ENCODE results near the gene GRID1.
A peak's percentile ranks its signal among the peaks of the same experiment; 100 is the strongest.

Gene GRID1

DNA sequence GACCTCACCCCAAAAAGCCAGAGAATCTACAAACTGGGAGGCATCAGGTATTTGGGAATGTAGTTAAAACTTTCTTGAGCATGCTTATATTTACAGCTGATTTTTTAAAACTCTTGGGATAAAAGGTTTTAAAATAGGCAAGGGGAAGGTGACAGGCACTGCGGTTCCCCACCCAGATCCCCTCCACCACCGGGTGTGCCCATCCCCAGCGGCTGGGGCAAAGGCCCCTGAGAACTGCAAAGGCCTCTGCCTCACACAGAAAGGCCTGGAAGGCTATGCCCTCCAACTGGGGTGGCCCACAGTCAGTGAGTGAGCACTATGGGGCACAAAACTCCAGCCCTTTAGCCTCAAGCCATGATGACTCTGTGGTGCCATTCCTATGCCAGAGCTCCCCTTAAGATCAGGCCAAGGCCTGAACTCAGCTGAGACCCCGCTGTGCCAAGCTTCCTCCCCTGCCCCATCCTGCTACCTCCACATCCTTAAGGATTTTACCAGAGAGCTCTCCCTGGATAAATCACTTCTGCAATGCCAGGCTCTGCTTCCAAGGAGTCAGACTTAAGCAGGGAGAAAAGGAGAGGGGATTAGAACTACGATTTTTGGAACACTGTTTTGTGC is 299.1 kb downstream of the GRID1 start:
- DNase-seq, result no peak

DNA sequence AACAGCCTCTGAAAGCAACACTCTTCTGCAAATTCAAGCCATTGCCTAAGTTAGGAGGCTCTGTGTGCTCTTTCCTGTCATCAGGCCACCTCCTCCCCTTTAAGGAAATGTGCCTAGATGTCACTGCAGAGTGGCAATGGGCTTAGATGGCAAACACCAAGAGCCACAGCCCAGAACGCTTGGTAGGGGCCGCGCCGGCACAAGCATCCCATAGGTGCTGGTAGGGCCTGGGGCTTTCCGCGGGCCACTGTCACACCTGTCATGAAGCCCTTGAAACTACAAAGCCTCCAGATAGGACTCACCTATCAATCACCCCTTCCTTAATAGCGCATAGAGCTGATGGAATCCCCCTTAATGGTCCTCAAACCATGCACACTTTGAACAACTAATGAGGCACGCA is 299.9 kb downstream of the GRID1 start:
- no peak for DNase-seq

DNA sequence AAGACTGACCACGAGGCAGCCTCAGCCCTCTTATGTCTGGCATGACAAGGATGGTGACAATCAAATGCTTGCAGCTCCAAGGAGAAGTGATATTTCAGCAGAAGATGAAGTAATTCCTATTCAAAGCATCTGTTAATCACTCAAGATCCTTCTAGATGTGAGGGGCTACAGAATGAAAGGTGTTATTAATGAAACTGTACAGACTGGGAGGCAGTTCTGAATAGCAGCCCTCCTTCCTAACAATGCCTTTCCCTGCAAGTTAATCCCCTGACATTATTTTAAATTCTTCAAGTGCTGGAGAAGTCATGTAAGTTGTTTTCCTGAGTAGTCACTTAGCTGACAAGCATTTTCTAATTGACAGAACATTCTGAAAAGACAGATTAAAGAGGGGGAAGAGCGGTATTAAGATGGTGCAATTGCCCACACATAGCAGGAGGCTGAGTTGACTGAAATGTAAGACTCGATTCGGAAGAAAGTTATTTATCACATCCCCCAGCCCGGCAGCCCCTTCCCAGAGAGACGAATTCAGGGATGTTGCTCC is 300.8 kb downstream of the GRID1 start:
- DNase-seq, result no peak

DNA sequence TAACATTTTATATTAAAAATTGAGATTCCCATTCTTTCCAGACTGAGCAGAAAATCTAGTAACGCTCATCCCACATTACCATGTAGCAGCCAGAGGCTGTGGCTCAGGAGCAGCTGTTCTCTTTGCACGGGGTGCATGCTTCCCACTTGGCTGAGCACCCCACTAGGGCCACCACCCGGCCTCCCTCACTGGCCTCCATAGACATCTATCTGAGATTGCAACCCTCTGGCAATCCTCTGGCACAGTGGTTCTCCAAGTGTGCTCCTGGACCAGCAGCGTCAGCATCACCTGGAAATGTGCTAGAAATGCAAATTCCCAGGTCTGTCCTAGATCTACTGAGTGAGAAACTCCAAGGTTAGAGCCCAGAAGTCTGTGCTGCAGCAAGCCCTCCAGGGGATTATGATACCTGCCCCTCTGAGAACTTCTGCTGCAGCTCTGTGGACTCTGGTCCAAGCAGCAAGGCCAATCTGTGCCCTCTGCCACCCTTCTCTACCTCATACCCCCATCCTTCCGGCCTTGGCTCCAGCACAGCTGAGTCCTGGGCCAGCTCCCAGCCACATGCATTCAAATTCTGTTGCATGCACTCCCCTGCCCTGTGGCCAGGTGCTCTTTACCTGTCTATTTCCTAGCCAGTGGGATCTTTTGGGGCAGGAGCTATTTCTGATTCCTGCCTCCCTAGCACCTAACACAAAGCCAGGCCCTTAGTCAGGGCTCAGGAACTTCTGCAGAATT is 301.5 kb downstream of the GRID1 start:
- DNase-seq, result no peak

DNA sequence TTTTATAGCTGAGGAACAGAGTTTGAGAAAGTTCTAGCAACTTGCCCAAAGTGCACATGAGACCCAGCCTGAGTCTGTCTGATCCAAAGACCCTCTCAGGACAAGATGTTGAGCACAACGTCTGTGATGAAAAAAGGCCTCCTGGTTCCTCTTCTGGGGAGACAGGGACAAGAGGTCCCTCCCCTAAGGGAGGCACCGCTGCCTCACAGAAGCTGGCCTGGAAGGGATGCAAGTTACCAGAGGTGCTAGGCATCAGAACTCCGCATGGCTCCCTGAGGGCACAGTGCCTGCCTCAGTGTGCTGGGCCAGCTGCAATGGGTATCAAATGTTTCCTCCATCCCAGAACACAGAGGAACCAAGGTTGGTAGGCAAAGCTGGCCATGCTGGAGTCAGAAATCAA is 302.4 kb downstream of the GRID1 start:
- DNase-seq, result no peak

DNA sequence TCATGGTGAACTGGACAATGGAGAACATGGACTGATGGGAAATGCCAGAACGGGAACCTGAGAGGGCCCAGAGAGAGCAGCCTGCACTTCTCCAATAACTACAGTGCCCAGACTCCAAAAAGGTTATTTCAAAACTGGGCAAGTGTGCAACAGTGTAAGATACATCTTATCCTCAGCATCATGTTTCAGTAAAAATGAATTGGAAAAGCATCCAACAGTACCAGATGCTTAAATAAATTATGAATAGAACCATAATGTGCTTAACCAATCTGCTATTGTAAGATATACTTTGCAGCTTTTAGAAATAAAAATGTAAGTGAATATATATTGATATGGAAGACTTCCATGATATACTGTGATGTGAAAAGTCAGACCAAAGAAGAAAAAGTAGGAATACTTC is 303.3 kb downstream of the GRID1 start:
- no peak for DNase-seq

DNA sequence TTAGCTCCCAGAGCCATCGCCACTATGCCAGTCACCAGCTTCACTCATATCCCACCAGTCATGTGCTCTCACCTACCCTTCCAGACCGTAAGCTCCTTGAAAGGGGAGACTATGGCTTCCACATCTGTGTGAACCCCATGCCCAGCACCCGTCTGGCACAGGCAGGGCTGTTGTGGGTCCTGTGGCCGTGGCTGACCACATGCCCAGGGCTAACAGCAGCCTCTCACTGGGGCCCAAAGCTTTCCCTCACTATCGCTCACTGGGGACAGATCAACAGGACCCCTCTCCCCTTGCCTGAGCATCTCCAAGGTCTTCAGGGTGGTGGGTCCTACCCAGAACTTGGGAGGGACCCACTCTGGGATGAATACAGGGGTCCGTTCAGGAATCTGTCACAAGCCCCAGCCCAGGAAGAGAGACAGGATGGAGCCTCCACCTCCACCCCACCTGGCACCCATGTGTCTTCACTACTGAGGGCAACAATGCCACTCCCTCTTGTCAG is 303.9 kb downstream of the GRID1 start:
- DNase-seq, result no peak

DNA sequence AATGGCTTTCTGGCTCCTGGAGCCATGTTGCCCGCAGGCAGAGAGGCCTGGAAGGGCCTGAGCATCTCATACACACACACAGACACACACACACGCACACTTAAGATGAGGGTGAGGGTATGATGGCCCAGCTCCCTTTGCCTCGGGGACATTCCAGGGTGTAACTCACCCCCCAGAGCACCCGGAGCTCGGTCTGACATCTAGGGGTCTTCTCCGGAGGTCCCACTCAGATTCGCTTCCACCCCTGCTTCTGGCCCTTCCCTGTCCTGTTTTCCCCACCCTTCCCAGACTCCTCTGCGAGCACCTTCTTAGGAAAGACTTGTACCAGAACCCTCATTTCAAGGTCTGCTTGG is 304.4 kb downstream of the GRID1 start:
- no peak for DNase-seq

DNA sequence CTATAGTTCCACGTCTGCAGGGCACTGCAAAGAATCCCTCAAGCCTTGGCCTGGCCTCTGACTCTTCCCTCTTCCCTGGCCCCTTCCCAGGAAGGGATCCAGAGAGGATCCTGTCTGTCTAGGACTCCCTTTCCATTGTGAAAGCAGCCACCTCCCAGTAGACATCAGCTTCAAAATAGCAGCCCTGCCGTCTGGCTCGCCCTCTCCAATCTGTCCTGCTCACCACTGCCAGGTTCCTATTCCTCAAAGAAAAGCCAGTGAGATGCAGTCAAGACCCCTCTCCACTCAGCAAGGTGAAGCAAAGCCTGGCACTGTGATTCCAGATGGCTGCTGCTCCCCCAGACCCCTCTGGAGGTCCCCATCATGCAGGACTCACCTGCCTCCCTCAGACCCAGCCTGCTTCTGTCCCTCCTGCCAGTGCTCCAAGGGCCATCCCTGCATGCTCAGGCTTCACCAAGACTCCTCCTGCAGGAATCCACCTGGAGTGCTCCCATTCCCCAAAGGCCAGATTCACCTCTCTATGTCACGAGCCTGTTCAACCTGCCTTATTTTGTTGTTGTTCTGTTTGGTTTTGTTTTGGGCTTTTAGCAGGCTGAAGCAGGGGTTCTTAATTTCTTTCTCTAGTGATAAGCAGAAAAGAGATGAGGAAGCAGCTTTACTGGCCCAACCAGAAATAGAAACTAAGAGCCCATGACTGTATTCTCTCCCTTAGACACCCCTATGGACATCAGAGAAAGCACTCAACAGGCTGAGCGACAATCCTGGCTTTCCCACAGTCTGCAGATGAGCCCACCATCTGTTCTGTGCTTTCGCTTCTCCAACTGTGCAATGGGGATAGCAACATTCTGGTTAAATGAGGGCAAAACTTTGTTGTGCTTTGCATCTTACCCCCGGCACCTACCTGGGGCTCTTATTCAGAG is 305.1 kb downstream of the GRID1 start:
- DNase-seq, result no peak

DNA sequence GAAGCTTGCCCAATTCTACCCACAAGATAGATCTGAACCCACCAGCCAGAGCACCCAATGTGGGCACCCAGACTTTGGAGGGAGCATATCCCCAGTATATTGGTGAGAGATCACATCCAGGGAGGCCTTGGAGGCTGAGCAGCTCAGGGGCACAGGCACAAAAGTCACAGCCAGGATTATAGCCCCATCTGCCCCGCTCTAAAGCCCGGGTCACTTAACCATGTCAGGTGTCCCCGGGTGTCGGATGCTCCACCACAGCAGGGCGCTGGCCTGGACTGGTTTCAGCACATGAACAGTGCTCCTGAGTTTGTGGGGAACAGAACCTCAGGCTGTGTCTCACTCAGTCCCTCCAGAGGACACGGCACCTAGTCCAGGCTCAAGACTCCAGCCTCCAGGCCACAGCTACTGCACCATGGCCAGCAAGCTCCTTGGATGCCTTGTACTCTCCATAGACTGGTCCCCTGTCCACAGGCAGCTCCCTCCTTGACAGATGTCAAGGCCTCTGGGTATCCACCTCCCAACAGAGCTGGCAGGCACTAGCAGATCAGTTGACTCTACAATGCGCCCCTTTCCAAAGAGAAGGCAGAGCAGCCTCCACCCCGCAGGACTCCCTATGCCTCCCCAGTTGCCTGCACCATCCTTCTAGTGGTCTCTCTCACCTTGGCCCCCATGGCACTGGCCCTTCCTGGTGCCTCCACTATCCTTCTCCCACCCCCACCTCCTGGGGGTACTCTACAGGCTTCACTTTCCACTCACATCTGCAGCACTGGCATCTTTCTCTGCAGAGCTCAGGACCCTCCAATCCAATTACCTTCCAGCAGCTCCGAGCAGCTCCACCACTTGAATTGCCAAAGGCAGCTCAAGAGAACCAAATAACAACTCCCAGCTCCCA is 306.0 kb downstream of the GRID1 start:
- DNase-seq, result no peak

DNA sequence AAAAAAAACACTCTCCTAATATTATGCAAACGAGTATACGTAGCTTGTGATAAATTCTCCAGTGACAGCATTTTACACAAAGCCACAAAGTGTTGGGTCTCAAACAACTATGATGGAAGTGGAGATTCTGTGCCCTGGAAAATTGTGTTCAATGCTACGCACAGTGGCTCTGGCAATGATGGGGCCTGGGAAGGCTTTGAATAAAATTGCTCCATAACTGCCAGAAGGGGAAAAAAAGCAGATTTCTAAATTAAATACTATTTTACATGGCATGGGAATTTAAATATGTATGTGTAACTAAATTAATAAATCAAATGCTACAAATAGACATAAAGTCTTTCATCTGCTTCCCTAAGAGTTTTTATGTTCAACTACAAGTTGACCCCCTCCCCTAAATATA is 306.7 kb downstream of the GRID1 start:
- DNase-seq, result no peak

DNA sequence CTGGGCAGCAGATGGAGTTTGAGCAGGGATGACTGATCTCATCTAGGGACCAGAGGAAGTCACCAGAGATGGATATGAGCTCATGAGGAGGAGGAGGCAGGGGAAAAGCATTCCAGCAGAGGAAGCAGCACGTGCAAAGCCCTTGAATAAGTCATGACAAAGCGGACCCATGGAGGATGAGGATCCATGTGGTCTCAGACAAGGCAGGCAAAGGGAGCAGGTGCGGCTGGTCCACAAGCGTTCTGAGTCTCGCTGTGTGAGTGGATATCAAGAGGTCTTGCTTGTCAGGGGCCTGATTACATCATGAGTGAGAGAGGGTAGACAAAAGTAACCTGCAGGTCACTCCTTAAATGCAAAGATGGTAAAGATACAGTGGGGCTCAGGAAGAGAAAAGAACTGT is 307.6 kb downstream of the GRID1 start:
- DNase-seq, result no peak

DNA sequence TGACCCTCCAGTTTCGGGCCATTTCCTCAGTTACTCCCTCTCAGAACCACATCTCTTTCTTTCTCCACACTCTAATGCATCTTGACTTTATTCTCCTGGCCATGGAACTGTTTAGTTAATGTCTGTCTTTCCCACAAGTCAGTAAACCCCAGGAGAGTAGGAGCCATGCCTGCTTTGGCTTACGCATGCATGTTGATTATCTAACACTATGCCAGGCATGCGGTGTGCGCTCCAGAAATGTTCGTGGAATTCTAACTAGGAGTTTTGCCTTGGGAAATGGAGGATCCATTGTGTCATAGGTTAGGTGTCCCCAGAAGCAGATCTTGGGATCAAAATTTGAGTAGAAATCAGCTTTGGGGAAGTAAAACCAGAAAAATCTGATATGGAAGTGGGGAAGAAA is 308.9 kb downstream of the GRID1 start:
- DNase-seq, result no peak

DNA sequence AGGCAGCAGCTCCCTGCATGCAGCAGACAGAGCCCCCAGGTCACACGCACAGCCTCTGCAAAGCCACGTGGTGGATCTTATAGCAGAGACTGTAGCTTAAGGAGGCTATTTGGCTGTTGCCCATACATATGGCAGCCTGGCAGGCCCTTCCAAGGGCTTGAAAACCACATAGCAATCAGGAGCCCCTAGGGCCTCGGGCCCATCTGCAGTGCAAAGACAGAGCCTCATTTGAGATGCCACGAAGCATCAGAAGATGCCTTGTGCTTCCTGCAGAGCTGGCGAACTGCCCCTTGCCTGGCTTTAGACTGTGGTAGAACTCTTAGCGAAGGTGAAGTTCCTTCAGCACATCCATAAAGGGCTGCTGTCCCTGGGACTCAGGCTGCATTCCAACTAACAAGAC is 309.9 kb downstream of the GRID1 start:
- DNase-seq, result no peak

DNA sequence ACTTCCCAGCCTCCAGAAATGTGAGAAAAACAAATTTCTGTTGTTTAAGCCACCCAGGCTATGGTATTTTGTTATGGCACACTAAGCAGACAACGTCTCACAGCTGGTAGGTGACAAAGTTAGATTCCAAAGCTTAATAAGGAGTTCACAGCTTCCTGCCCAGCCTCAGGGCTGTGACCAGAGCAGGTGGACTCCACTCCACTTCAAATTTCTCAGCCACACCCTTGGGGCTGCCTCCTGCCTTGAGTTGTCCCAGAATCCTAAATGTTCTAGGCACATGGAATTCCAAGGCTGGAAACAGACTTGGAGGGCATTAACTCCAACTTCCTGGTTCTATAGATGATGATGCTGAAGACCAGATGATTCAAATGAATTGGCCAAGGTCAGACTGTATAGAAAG is 310.7 kb downstream of the GRID1 start:
- no peak for DNase-seq

DNA sequence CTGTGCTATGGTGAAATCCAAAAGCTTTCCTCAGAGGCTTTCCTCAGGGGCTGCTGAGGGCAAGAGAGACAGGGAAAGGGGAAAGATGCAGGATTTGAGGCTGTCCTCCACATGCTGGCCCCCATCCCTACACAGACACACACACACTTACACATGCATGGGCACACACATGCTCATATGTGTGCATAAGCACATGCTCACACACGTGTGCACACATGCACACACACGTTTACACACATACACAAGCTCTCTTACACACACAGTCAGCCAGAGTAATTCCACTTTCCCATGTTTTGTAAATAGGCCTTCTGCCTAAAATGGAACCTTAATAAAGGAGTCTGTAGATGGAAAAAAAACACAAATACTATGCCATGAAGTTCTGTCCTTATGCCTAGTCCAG is 312.9 kb downstream of the GRID1 start:
- no peak for DNase-seq

DNA sequence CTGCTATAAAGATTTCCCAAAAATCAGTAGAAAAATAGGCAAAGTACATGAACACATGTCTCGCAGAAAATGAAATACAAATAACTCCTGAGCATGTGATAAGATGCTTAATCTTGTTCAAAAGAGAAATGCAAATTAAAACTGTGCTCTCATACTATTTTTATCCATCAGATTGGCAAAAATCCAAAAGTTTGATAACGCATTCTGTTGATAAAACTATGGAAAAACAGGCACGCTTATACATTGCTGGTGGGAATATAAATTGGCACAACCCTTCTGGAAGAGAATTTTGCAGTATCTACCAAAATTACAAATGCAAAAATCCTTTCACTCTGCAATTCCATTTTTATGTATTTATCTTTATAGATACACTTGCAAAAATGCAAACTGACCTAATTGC is 315.0 kb downstream of the GRID1 start:
- DNase-seq, result no peak

DNA sequence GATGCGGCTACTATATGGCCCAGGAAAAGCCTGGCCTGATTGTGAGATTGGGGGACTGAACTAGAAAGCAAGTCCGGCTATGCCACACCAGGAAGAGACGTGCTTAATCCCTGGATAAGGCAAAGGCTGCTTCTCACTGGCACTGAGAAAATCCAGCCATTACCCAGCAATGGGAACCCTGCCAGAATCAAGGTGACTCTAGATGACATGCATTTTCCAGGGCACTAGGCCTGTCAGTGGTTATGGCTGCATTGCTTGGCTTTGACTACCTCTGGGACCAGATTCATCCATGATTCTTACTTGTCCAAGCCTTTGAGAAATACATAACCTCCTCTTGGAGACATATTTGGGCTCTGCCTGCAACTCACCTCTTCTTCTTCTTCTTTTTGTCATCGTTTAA is 317.2 kb downstream of the GRID1 start:
- DNase-seq, result no peak

DNA sequence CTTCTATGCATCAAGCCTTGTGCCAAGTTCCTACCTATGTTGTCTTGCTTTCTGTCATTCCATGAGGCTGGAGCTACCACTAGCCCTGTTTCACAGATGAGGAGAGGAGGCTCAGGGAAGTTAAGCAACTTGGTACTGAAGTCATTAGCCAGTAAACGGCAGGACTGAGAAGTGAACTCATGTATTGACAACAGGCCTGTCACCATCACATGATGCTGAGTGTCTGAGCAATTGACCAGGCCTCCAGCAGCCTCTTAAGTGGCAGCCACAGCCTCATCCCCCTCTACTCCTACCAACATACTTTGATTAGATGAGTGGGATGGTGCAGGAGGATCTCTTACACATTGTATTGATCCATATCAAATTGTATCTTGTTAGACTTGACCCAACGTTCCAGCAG is 317.6 kb downstream of the GRID1 start:
- DNase-seq, result no peak

DNA sequence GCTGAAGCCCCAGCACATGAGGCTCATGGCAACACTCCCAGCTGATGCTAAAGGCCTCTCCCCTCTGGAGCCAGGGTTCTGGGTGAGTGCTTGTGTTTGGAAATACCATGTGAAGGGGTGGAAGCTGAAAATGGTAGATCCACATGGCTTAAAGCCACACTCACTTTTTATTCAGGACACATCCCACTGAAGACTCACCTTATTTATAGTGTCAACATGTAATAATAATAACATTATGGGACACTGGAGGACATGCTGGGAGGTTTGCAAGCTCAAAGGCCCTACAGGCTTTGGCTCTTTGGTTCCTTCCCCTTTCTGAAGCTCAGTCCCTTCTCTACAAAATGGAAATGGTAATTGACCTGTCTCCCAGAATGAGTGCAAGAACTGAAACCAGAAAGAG is 318.0 kb downstream of the GRID1 start:
- no peak for DNase-seq

DNA sequence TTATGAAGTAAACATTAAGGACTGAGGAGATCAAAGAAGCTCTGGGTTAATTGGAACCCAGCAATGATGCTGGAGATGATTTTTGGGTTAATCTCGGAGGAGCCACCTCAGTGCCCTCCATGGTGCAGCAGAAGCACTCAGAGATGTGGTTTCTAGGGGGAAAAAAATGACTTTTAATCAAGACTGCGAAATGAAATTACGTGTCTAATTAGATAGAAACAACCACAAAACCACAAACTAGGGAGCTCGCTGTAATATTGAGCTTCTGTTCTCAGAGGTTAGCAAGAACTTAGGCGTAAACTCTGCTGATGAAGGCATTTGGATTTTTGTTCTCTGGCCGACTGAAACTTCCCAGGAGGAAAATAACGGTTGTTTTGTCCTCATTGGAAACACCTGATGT is 319.0 kb downstream of the GRID1 start:
- DNase-seq, result peak in 1 of 2 donors; percentile 1

DNA sequence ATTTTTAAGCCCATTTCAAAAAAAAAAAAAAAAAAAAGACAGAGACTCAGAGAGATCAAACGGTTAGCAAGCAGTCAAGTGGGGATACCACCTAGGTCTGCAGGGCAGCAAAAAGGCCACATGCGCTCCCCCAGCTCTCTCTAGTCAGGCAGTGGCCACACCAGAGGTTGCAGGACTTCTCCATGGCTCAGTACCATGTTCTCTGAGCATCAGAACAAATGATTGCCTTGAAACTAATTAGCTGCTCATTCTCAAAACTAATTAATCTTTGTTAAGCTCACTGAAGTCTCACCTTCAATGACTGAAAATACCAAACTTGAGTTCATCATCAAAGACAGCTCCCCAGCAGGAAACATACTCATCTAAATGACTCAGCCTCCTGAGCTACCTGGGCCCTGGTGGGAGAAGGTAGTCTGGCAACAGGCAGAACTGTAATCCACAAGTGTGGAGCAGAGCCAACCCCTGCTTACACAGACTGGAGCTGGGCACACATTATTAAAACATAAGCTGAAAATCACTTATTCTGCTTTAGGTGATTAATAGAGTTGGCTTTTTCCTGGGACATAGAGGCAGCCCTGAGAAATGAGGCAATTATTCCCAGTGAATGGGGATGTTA is 319.6 kb downstream of the GRID1 start:
- DNase-seq, result no peak

Data from CD4-positive, alpha-beta T cell treated with Interleukin-1 beta for 1 hour (primary cell).